ENCODE measurements around the gene KCNG4.

- TF ChIP-seq CREB1 (CRISPR knock-in tag; IDR thresholded peaks at IDR 0.05; ENCODE audit: low read depth) (no peak), EZH2 (IDR thresholded peaks at IDR 0.05; ENCODE audit: low read depth, unreplicated experiment) (no peak), CTCF (conservative IDR thresholded peaks at IDR 0.05; ENCODE audit: low read depth in 2 of 2) (no peak), STAT1 (IDR thresholded peaks at IDR 0.05; ENCODE audit: unreplicated experiment) (no peak), POLR2AphosphoS5 (IDR thresholded peaks at IDR 0.05; ENCODE audit: low read depth) (no peak), EZH2phosphoT487 (IDR thresholded peaks at IDR 0.05; ENCODE audit: unreplicated experiment) (no peak)
Measured at GRCh38 chr16:84196727-84197394, 43.0 kb downstream of the KCNG4 start.

Measured in GM23338 (cell line).